Esophagus (tissue), 2 donors: Measurements from ENCODE around the gene NR4A3. TPM values are rescaled to one million over a fixed set of nuclear protein-coding genes. Genes with fewer than 3 reads are reported as not detected.

Source experiments
- H3K27ac ChIP-seq, 2 donors: one replicate each; pipeline ENCODE4 v1.5.1; 2013; ENCODE audit warnings: low read depth in 2 of 2, mild to moderate bottlenecking in 2 of 2, inconsistent platforms in 1 of 2, low read length in 1 of 2, moderate library complexity in 1 of 2
- H3K27me3 ChIP-seq, 2 donors: one replicate each; pipeline ENCODE4 v1.6.1; 2013; ENCODE audit warnings: low read length in 2 of 2, control low read depth in 1 of 2, mild to moderate bottlenecking in 1 of 2; ENCODE audit not compliant: insufficient read depth in 2 of 2, control insufficient read depth in 1 of 2
- H3K36me3 ChIP-seq, 2 donors: one replicate each; pipeline ENCODE4 v1.6.1; 2013; ENCODE audit warnings: low read length in 1 of 2; ENCODE audit not compliant: control insufficient read depth in 2 of 2, insufficient read depth in 2 of 2
- H3K4me1 ChIP-seq, 2 donors: one replicate each; pipeline ENCODE4 v1.6.1; 2013; ENCODE audit warnings: low read length in 1 of 2; ENCODE audit not compliant: control insufficient read depth in 2 of 2, insufficient read depth in 2 of 2
- H3K4me3 ChIP-seq, 2 donors: one replicate each; pipeline ENCODE4 v1.5.1; 2013; ENCODE audit warnings: low read length in 2 of 2, mild to moderate bottlenecking in 2 of 2, low read depth in 1 of 2, moderate library complexity in 1 of 2
- H3K9me3 ChIP-seq, 2 donors: one replicate each; pipeline ENCODE4 v1.6.1; 2013; ENCODE audit warnings: mild to moderate bottlenecking in 2 of 2, low read depth in 1 of 2, low read length in 1 of 2, moderate library complexity in 1 of 2; ENCODE audit not compliant: control insufficient read depth in 2 of 2, insufficient read depth in 1 of 2
- WGBS, 2 donors: extraction: QIAGEN DNeasy Blood & Tissue Kit; methylation state at CpG; one replicate each; pipeline ENCODE4 v1.1.7; 2013; 5-methylcytosine and 5-hydroxymethylcytosine counted together
- polyA plus RNA-seq, 2 donors: library from polyadenylated mRNA; stranded (reverse); fragments of 200-250 nt; gene quantifications; one replicate each; pipeline ENCODE4 v1.2.3, GENCODE V29; 2013
- donor health status: healthy with polysubstance abuse.
- donor health status: Bipolar disorder and iron deficiency.

Gene NR4A3
- polyA plus RNA-seq, 2 donors: 0.29 to 0.33 TPM

DNA sequence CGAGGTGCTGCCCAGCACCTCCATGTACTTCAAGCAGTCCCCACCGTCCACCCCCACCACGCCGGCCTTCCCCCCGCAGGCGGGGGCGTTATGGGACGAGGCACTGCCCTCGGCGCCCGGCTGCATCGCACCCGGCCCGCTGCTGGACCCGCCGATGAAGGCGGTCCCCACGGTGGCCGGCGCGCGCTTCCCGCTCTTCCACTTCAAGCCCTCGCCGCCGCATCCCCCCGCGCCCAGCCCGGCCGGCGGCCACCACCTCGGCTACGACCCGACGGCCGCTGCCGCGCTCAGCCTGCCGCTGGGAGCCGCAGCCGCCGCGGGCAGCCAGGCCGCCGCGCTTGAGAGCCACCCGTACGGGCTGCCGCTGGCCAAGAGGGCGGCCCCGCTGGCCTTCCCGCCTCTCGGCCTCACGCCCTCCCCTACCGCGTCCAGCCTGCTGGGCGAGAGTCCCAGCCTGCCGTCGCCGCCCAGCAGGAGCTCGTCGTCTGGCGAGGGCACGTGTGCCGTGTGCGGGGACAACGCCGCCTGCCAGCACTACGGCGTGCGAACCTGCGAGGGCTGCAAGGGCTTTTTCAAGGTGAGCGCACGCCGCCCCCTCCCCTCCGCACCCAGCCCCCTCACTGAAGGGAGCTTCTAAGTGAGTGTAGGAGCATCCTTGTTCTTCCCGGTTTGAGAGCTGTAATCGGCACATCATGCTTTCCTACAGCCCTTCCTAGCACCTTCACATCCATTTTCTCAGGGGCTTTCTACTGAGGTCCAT, 6.9 kb downstream of the NR4A3 start:
- WGBS, 2 donors: 32 to 38% methylated on average over 78 of the region's 78 CpGs
- no peak overlapping the region for H3K27ac ChIP-seq
- H3K27me3 ChIP-seq: peaks cover 0 to 13% of the 10 kb centered on the region in 2 donors
- H3K36me3 ChIP-seq: no peaks in the 10 kb centered on the region
- peak overlapping the region in 1 of 2 donors; percentile 20 for H3K4me3 ChIP-seq
- H3K9me3 ChIP-seq: peaks cover 0 to 6% of the 10 kb centered on the region in 2 donors
- H3K4me1 ChIP-seq: peaks cover 0 to 10% of the 10 kb centered on the region in 2 donors

GRCh38 chr9:99831857-99832557, 10.3 kb downstream of the NR4A3 start:
- peaks cover 0 to 6% of the 10 kb centered on the region in 2 donors for H3K9me3 ChIP-seq
- no peaks in the 10 kb centered on the region for H3K36me3 ChIP-seq
- no peaks in the 10 kb centered on the region for H3K27me3 ChIP-seq
- no peaks in the 10 kb centered on the region for H3K4me1 ChIP-seq
- H3K27ac ChIP-seq: no peak overlapping the region
- WGBS, 2 donors: 85 to 90% methylated on average over 3 of the region's 3 CpGs
- H3K4me3 ChIP-seq: no peak overlapping the region

DNA sequence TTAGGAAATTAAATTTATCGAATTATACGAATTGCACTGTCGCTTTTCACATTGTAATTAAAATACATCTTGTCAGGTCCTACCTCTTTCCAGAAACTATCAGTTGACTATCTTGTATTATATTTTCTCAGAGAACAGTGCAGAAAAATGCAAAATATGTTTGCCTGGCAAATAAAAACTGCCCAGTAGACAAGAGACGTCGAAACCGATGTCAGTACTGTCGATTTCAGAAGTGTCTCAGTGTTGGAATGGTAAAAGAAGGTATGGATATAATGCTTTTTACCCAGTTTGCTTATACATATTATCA, 10.8 kb downstream of the NR4A3 start:
- no peaks in the 10 kb centered on the region for H3K4me1 ChIP-seq
- no peaks in the 10 kb centered on the region for H3K27me3 ChIP-seq

DNA sequence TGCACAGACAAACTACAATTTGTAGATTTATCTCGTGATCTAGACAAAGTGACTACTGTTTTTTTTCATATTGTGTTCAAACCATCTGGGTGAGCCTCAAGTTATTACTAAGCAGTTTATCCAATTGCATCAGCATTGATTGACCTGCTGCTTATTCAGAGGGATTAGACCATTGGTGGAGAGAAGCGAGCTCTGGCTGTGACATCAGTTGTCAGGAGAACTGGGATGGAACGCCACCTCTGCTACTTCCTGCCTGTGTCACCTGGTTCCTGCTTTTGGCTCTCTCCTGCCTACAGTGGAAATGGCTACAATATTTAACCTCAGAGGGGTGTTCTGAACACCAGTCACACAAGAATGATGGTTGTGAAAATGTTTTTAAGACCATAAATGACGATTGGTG, 12.1 kb downstream of the NR4A3 start:
- H3K27ac ChIP-seq: no peak overlapping the region
- no peaks in the 10 kb centered on the region for H3K27me3 ChIP-seq
- 84 to 88% methylated on average over 4 of the region's 4 CpGs for WGBS, 2 donors
- no peak overlapping the region for H3K4me3 ChIP-seq
- peaks cover 0 to 2% of the 10 kb centered on the region in 2 donors for H3K9me3 ChIP-seq
- H3K36me3 ChIP-seq: no peaks in the 10 kb centered on the region
- H3K4me1 ChIP-seq: no peaks in the 10 kb centered on the region

More for the DNA sequence above, 10.8 kb downstream of the NR4A3 start:
- Histone ChIP-seq H3K4me3 (no peak overlapping the region), H3K36me3 (no peaks in the 10 kb centered on the region), H3K9me3 (peaks cover 0 to 6% of the 10 kb centered on the region in 2 donors), H3K27ac (no peak overlapping the region)
- WGBS, 2 donors: 94 to 95% methylated on average over 7 of the region's 7 CpGs

GRCh38 chr9:99834474-99834873, 12.8 kb downstream of the NR4A3 start:
- H3K4me1 ChIP-seq: no peaks in the 10 kb centered on the region
- 94 to 95% methylated on average over 3 of the region's 3 CpGs for WGBS, 2 donors
- no peaks in the 10 kb centered on the region for H3K36me3 ChIP-seq
- no peak overlapping the region for H3K4me3 ChIP-seq
- H3K27ac ChIP-seq: no peak overlapping the region
- H3K9me3 ChIP-seq: no peaks in the 10 kb centered on the region
- no peaks in the 10 kb centered on the region for H3K27me3 ChIP-seq

DNA sequence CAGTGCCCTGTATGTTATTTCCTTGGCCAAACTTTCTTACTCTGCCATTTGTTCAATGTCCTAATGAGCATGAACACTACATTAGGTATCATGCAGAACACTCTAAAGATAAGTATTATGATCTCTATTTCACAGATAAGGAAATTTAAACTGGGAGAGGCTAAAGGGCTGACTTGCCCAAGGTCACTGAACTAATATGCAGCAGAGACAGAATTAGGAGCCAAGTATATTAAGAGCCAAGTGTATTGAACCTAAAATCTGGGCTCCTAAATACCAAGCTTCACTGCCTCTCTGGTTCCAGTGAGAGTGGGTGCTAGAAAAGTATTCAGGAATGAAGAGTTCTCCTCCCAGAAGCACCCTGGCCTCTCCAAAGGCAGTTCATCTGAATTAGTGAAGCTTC, 13.5 kb downstream of the NR4A3 start:
- no peak overlapping the region for H3K27ac ChIP-seq
- no peaks in the 10 kb centered on the region for H3K9me3 ChIP-seq
- H3K27me3 ChIP-seq: no peaks in the 10 kb centered on the region
- H3K4me3 ChIP-seq: no peak overlapping the region
- H3K36me3 ChIP-seq: no peaks in the 10 kb centered on the region
- H3K4me1 ChIP-seq: no peaks in the 10 kb centered on the region

GRCh38 chr9:99835581-99835980, 13.9 kb downstream of the NR4A3 start:
- Histone ChIP-seq H3K4me3 (no peak overlapping the region), H3K4me1 (no peaks in the 10 kb centered on the region), H3K27me3 (no peaks in the 10 kb centered on the region), H3K9me3 (no peaks in the 10 kb centered on the region), H3K36me3 (no peaks in the 10 kb centered on the region), H3K27ac (no peak overlapping the region)

DNA sequence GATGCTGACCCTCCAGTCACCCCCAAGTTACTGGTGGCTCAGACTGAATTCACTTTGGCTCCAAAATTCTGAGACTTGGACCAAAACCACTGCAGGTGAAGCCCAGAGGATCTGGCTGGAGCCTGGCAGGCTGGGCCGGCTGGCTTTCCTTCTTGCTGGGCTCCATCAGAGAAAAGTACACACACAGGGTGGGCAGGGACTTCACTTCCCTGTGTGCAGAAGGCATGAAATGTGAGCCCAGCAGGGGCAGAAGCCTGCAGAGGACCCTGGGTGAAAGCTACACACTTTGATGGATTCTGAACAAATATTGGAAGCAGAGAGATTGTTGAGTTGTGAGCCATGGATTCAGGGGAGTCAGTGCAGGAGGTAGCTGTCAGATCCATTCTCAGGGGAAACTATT, 18.4 kb downstream of the NR4A3 start:
- WGBS, 2 donors: 80 to 87% methylated on average over 1 of the region's 1 CpG
- Histone ChIP-seq H3K9me3 (no peaks in the 10 kb centered on the region), H3K4me3 (no peak overlapping the region), H3K27me3 (no peaks in the 10 kb centered on the region), H3K4me1 (no peaks in the 10 kb centered on the region), H3K27ac (no peak overlapping the region), H3K36me3 (no peaks in the 10 kb centered on the region)

GRCh38 chr9:99845063-99845462, 23.4 kb downstream of the NR4A3 start:
- WGBS, 2 donors: 74 to 88% methylated on average over 4 of the region's 4 CpGs
- Histone ChIP-seq H3K4me1 (no peaks in the 10 kb centered on the region), H3K4me3 (no peak overlapping the region), H3K9me3 (no peaks in the 10 kb centered on the region), H3K27me3 (no peaks in the 10 kb centered on the region), H3K36me3 (no peaks in the 10 kb centered on the region), H3K27ac (no peak overlapping the region)

DNA sequence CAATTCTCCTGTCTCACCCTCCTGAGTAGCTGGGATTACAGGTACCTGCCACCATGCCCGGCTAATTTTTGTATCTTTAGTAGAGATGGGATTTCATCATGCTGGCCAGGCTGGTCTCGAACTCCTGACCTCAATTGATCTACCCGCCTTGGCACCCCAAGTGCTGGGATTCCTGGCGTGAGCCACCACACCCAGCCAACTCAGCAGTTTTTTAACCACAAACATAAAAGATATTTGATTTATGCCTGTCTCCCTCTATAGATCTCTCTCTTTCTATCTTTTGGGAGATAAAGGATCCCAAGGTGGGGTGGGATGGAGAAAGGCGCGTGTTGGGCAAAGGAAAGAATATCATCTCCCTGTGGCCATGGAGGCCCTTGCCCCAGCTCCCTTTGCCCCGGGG, 26.8 kb downstream of the NR4A3 start:
- Histone ChIP-seq H3K4me1 (no peaks in the 10 kb centered on the region), H3K27me3 (no peaks in the 10 kb centered on the region), H3K27ac (no peak overlapping the region), H3K4me3 (no peak overlapping the region), H3K36me3 (no peaks in the 10 kb centered on the region), H3K9me3 (no peaks in the 10 kb centered on the region)
- WGBS, 2 donors: 93 to 95% methylated on average over 7 of the region's 7 CpGs
